ENCODE measurements around the gene GAB2.
A peak's percentile ranks its signal among the peaks of the same experiment; 100 is the strongest.
"Not testable (repeated sequence)": the region's sequence is repeated elsewhere in the genome, so short reads cannot be mapped to it uniquely, and the experiment has no call there.

The GAB2 gene, protein sequence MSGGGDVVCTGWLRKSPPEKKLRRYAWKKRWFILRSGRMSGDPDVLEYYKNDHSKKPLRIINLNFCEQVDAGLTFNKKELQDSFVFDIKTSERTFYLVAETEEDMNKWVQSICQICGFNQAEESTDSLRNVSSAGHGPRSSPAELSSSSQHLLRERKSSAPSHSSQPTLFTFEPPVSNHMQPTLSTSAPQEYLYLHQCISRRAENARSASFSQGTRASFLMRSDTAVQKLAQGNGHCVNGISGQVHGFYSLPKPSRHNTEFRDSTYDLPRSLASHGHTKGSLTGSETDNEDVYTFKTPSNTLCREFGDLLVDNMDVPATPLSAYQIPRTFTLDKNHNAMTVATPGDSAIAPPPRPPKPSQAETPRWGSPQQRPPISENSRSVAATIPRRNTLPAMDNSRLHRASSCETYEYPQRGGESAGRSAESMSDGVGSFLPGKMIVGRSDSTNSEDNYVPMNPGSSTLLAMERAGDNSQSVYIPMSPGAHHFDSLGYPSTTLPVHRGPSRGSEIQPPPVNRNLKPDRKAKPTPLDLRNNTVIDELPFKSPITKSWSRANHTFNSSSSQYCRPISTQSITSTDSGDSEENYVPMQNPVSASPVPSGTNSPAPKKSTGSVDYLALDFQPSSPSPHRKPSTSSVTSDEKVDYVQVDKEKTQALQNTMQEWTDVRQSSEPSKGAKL

DNA sequence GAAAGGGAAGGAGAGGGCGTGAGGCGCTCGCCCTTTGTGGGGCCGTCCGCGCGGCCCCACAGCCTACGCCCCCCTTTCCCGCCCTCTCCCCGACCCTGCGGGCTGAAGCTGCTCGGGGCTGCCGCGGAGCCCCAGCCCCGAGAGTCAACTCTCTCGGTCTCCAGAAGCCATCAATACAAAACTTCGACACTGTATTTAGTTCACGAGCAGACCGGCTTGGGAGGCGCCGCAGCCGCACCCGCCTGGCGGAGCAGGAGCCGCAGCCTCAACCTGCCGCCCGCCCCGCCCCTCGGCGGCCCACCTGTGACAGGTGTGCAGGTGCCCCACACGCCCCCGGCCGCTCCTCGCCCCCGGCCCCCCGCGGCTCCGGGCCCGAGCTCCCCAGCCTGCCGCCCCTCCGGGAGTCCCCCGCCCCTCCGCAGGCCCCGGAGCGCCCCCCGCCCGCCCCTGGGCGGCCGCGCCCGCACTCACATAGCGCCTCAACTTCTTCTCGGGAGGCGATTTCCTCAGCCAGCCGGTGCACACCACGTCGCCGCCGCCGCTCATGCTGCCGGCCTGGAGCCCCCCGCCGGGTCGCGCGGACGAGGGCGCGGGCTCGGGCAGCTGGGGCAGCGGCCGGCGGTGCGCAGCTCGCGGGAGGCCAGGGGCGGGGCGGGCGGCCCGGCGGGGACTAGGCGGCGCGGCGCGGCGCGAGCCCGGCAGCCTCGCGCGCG is at the start of gene GAB2:
Gene GAB2, minus strand, starts transcription at position 646 of the 713 bp plus-strand sequence. Its CDS starts 100 bp downstream, at position 546.
- no peak for DNase-seq (ENCODE audit: low read depth)
- TF ChIP-seq, protein P1, sequence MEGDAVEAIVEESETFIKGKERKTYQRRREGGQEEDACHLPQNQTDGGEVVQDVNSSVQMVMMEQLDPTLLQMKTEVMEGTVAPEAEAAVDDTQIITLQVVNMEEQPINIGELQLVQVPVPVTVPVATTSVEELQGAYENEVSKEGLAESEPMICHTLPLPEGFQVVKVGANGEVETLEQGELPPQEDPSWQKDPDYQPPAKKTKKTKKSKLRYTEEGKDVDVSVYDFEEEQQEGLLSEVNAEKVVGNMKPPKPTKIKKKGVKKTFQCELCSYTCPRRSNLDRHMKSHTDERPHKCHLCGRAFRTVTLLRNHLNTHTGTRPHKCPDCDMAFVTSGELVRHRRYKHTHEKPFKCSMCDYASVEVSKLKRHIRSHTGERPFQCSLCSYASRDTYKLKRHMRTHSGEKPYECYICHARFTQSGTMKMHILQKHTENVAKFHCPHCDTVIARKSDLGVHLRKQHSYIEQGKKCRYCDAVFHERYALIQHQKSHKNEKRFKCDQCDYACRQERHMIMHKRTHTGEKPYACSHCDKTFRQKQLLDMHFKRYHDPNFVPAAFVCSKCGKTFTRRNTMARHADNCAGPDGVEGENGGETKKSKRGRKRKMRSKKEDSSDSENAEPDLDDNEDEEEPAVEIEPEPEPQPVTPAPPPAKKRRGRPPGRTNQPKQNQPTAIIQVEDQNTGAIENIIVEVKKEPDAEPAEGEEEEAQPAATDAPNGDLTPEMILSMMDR (conservative IDR thresholded peaks at IDR 0.05; ENCODE audit: control insufficient read depth, insufficient read depth, low read depth, low read length): no peak
- peak within 1 kb of the TSS; percentile 64 for H3K4me3 ChIP-seq (ENCODE audit: control insufficient read depth, low read depth, low read length)

DNA sequence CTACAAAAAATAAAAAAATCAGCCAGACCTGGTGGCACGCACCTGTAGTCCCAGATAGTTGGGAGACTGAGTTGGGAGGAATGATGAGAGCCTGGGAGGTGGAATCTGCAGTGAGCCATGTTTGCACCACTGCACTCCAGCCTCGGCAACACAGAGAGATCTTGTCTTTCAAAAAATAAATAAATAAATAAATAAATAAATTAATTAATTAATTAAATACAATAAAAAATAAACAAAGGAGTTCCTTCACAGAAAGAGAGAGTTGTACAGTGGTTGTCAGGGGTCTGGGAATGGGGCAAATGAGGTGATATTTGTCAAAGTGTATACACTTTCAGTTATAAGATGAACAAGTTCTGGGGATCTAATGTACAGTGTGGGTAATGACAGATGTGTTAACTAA is 49.8 kb upstream of the GAB2 start:
- TF ChIP-seq, protein P1 (conservative IDR thresholded peaks at IDR 0.05; ENCODE audit: control insufficient read depth, insufficient read depth, low read depth, low read length): no peak
- DNase-seq (ENCODE audit: low read depth): no peak
- H3K4me3 ChIP-seq (ENCODE audit: control insufficient read depth, low read depth, low read length): no peak overlapping the region

DNA sequence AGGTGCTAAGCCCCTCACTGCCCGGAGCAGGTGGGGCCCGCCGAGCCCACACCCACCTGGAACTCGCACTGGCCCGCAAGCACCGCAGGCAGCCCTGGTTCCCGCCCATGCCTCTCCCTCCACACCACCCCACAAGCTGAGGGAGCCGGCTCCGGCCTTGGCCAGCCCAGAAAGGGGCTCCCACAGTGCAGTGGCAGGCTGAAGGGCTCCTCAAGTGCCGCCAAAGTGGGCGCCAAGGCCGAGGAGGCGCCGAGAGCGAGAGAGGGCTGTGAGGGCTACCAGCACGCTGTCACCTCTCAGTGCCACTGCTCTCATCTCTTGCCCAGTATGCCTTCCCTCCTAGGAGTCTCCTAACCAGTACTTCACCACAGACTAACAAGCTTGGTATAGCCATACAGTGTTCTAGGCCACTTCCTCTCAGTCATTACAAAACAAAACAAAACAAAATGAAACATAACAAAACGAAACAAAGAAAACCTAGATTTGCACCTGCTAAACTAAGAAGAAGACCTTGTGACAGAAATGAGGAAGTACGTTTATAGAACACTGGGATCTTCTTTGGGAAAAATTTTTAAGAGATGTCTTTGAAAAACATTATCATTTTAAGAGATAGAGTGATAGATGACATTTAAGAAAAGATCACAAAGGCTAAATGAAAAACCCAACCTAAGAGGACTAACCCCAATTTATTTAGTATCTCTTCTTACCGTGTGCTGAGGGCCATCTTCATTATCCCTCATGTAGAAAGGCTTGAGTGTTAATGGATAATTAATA is 47.7 kb upstream of the GAB2 start:
- TF ChIP-seq, protein P1 (conservative IDR thresholded peaks at IDR 0.05; ENCODE audit: control insufficient read depth, insufficient read depth, low read depth, low read length): no peak
- no peak for DNase-seq (ENCODE audit: low read depth)

DNA sequence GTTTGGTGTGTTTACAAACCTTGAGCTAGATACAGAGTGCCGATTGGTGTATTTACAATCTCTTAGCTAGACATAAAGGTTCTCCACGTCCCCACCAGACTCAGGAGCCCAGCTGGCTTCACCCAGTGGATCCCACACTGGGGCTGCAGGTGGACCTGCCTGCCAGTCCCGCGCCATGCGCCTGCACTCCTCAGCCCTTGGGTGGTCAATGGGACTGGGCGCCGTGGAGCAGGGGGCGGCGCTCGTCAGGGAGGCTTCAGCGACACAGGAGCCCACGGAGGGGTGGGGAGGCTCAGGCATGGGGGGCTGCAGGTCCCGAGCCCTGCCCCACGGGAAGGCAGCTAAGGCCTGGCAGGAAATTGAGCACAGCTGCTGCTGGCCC is 47.2 kb upstream of the GAB2 start:
- not testable (repeated sequence) for DNase-seq (ENCODE audit: low read depth); H3K4me3 ChIP-seq (ENCODE audit: control insufficient read depth, low read depth, low read length)

More for the DNA sequence above, 47.7 kb upstream of the GAB2 start:
- H3K4me3 ChIP-seq (ENCODE audit: control insufficient read depth, low read depth, low read length): no peak overlapping the region

DNA sequence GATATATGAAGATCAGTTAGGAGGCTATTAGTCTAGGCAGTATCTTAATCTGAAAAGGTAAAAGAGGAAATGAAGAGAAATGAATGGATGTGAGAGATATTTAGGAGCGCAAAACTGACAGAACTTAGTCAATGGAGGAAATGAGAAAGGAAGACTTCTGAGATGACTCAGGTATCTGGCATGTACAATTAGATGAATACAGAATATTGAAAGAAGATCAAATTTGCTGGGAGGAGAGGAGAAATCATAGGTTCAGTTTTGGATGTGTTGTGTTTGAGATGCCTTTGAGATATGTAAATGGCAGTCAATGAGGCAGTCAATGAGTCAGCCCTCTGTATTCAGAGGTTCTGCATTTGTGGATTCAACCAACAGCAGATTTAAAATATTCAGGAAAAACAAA is 42.9 kb upstream of the GAB2 start:
- H3K4me3 ChIP-seq (ENCODE audit: control insufficient read depth, low read depth, low read length): no peak overlapping the region
- DNase-seq (ENCODE audit: low read depth): peak; percentile 37
- TF ChIP-seq, protein P1 (conservative IDR thresholded peaks at IDR 0.05; ENCODE audit: control insufficient read depth, insufficient read depth, low read depth, low read length): no peak

DNA sequence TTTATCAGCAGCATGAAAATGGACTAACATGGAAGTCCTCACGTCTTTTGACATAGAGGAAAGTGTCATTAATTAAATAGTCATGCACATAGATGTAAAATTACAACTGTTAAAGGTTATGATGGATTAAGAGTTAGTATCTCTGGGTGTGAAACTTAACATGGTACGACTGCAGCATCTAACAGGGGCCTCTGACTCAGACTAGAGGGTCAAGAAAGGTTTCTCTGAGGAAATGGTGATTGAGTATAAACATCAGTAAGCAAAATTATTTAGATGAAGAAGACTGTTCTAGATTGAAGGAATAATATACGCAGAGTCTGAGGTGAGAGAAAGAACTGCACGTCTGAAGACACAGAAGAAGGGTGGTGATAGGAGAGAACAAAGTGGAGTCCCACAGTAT is 42.1 kb upstream of the GAB2 start:
- TF ChIP-seq, protein P1 (conservative IDR thresholded peaks at IDR 0.05; ENCODE audit: control insufficient read depth, insufficient read depth, low read depth, low read length): no peak
- H3K4me3 ChIP-seq (ENCODE audit: control insufficient read depth, low read depth, low read length): no peak overlapping the region

More for the DNA sequence above, 42.1 kb upstream of the GAB2 start:
- DNase-seq (ENCODE audit: low read depth): no peak
